HCT116 (cell line): ENCODE results near the gene SORBS1. TPM values are rescaled to one million over a fixed set of nuclear protein-coding genes. Genes with fewer than 3 reads are reported as not detected.

Experiments used
- ATAC-seq: fragments of 200-7000 bp; cut with Tn5 transposase; 2 replicates; pipeline ENCODE4 v1.9.1; 2020; ENCODE audit warnings: mild to moderate bottlenecking, moderate library complexity
- BruUV-seq: library from RNA; stranded (reverse); fragments of 400-500 nt; replicated peaks from 2 replicates; lab custom pipeline; 2021; lab: Mats Ljungman, UMichigan
- CTCF ChIA-PET: fragments of 300-600 bp; sonication (Branson Sonifier 250); formaldehyde crosslinking; loops from one replicate; lab custom pipeline; 2021; ENCODE audit warnings: antibody characterized with exemption; lab: Charles Lee
- POLR2A ChIA-PET: fragments of 300-600, 350-600 bp; sonication (Branson Sonifier 250); formaldehyde crosslinking; loops from one replicate; lab custom pipeline; 2021; ENCODE audit warnings: antibody characterized with exemption; lab: Charles Lee
- RAD21 ChIA-PET, 2 experiments: fragments of 300-600 bp; sonication (Branson Sonifier 250); formaldehyde crosslinking; loops; one replicate each; lab custom pipeline; 2023; ENCODE audit warnings: low total read pairs in 2 of 2; ENCODE audit not compliant: uncharacterized antibody in 2 of 2, unreplicated experiment in 2 of 2, low non-redundant PET in 1 of 2; lab: Charles Lee
- DNase-seq: peaks from one replicate; pipeline ENCODE4 v3.0.0-alpha.2; 2010; ENCODE audit warnings: low read depth, low spot score
- H2AFZ ChIP-seq: fragments of 200-600 bp; shearing (Covaris generic), sonication (generic); 2 replicates; pipeline ENCODE4 v1.6.1; 2017; ENCODE audit warnings: low read depth, mixed run types, mixed read lengths, antibody characterized with exemption, low read length; ENCODE audit not compliant: poor library complexity, severe bottlenecking
- H3K27ac ChIP-seq: 2 replicates; pipeline ENCODE4 v1.5.1; 2012; ENCODE audit warnings: low read depth, low read length
- H3K27me3 ChIP-seq: fragments of 200-600 bp; sonication (generic); 2 replicates; pipeline ENCODE4 v1.6.1; 2016; ENCODE audit warnings: mixed run types, low read length, mixed read lengths; ENCODE audit not compliant: insufficient read depth
- H3K36me3 ChIP-seq, 2 experiments: fragments of 200-500 bp in 1 of 2; fragments of 200-600 bp in 1 of 2; sonication (Bioruptor generic) in 1 of 2; sonication (generic) in 1 of 2; 2 replicates each; pipeline versions ENCODE4 v1.5.1 to v1.6.1; 2014 to 2016; ENCODE audit warnings: low read length in 2 of 2, inconsistent platforms in 1 of 2, mixed read lengths in 1 of 2, mixed run types in 1 of 2; ENCODE audit not compliant: insufficient read depth in 2 of 2, control insufficient read depth in 1 of 2
- H3K4me1 ChIP-seq, 2 experiments: fragments of 200-600 bp in 1 of 2; sonication (generic) in 1 of 2; 2 replicates each; pipeline versions ENCODE4 v1.5.1 to v1.6.1; 2012 to 2017; ENCODE audit warnings: low read length in 2 of 2, inconsistent platforms in 1 of 2, mild to moderate bottlenecking in 1 of 2, mixed read lengths in 1 of 2, mixed run types in 1 of 2, moderate library complexity in 1 of 2; ENCODE audit not compliant: insufficient read depth in 2 of 2, control insufficient read depth in 1 of 2
- H3K4me2 ChIP-seq: fragments of 200-600 bp; sonication (generic); 2 replicates; pipeline ENCODE4 v1.6.1; 2017; ENCODE audit warnings: mixed run types, low read length, mixed read lengths
- H3K4me3 ChIP-seq, 2 experiments: fragments of 200-600 bp in 1 of 2; sonication (generic) in 1 of 2; replicated peaks in 1 of 2; 2 replicates each; pipeline ENCODE4 v1.5.1; 2011 to 2016; ENCODE audit warnings: low read length in 2 of 2, control low read depth in 1 of 2, low read depth in 1 of 2, mild to moderate bottlenecking in 1 of 2, mixed read lengths in 1 of 2, mixed run types in 1 of 2
- H3K79me2 ChIP-seq: fragments of 200-600 bp; sonication (generic); 2 replicates; pipeline ENCODE4 v1.6.1; 2017; ENCODE audit warnings: mild to moderate bottlenecking, mixed run types, low read length, moderate library complexity, mixed read lengths; ENCODE audit not compliant: insufficient read depth
- H3K9ac ChIP-seq: fragments of 200-600 bp; sonication (generic); 2 replicates; pipeline ENCODE4 v1.6.1; 2016; ENCODE audit warnings: low read length, mixed read lengths
- H3K9me2 ChIP-seq: fragments of 200-600 bp; sonication (generic), shearing (Covaris generic); 2 replicates; pipeline ENCODE4 v1.6.1; 2017; ENCODE audit warnings: mixed run types, mild to moderate bottlenecking, moderate library complexity; ENCODE audit not compliant: insufficient read depth
- H3K9me3 ChIP-seq, 2 experiments: fragments of 200-500 bp in 1 of 2; fragments of 200-600 bp in 1 of 2; sonication (Bioruptor generic) in 1 of 2; sonication (generic) in 1 of 2; 2 replicates each; pipeline ENCODE4 v1.6.1; 2014 to 2017; ENCODE audit warnings: low read length in 2 of 2, mixed read lengths in 2 of 2, inconsistent platforms in 1 of 2, low read depth in 1 of 2, mild to moderate bottlenecking in 1 of 2, mixed run types in 1 of 2, moderate library complexity in 1 of 2; ENCODE audit not compliant: control insufficient read depth in 1 of 2, insufficient read depth in 1 of 2
- H4K20me1 ChIP-seq: fragments of 200-600 bp; sonication (generic), shearing (Covaris generic); 2 replicates; pipeline ENCODE4 v1.6.1; 2017; ENCODE audit warnings: mixed run types, mild to moderate bottlenecking, moderate library complexity; ENCODE audit not compliant: insufficient read depth
- EZH2 ChIP-seq: fragments of 200-600 bp; sonication (generic); IDR thresholded peaks from 2 replicates; pipeline ENCODE4 v1.6.1; 2017; ENCODE audit warnings: antibody characterized with exemption, mixed run types
- JUND ChIP-seq: IDR thresholded peaks from 2 replicates; pipeline ENCODE4 v1.6.1; 2012
- POLR2AphosphoS5 ChIP-seq: IDR thresholded peaks from 2 replicates; pipeline ENCODE4 v1.6.1; 2011; ENCODE audit warnings: mild to moderate bottlenecking, low read depth, low read length, moderate library complexity
- RAD21 ChIP-seq: IDR thresholded peaks from 2 replicates; pipeline ENCODE4 v1.6.1; 2012; ENCODE audit warnings: low read depth, mild to moderate bottlenecking
- SIN3A ChIP-seq: IDR thresholded peaks from 2 replicates; pipeline ENCODE4 v1.6.1; 2012; ENCODE audit warnings: low read depth
- TCF7L2 ChIP-seq: IDR thresholded peaks from 2 replicates; pipeline ENCODE4 v1.7.0; 2011; ENCODE audit warnings: borderline replicate concordance, inconsistent platforms; ENCODE audit not compliant: insufficient read depth, insufficient read length; ENCODE audit errors: extremely low read depth
- YY1 ChIP-seq: IDR thresholded peaks from 2 replicates; pipeline ENCODE4 v1.6.1; 2011; ENCODE audit warnings: low read length, low read depth, moderate library complexity, mild to moderate bottlenecking; ENCODE audit not compliant: insufficient replicate concordance; ENCODE audit errors: extremely low read depth
- ZNF274 ChIP-seq: fragments of 200-500 bp; sonication (Bioruptor generic); IDR thresholded peaks from 2 replicates; pipeline ENCODE4 v1.6.1; 2014; ENCODE audit warnings: mild to moderate bottlenecking, low read depth, low read length, inconsistent platforms
- intact Hi-C: fragments of 100-400 bp; cut with micrococcal nuclease; formaldehyde crosslinking; loops from 2 replicates; pipeline ENCODE4 v1.10.0; 2022
- total RNA-seq: library from RNA; stranded (reverse); gene quantifications from one replicate; pipeline ENCODE4 v1.2.1, GENCODE V29; 2021; ENCODE audit not compliant: unreplicated experiment
- TF ChIP-seq, protein P1 (sequence below), 3 experiments: fragments of 200-600 bp in 1 of 3; sonication (generic) in 1 of 3; IDR thresholded peaks in 2 of 3; conservative IDR thresholded peaks in 1 of 3; 2 replicates each; pipeline ENCODE4 v1.5.1; 2012 to 2017; ENCODE audit warnings: low read depth in 2 of 3, low read length in 2 of 3, antibody characterized with exemption in 1 of 3, borderline replicate concordance in 1 of 3, control low read depth in 1 of 3, mild to moderate bottlenecking in 1 of 3, mixed read lengths in 1 of 3, mixed run types in 1 of 3, moderate library complexity in 1 of 3; ENCODE audit not compliant: insufficient read depth in 1 of 3

SORBS1 gene
- total RNA-seq, 1 experiment from 2014 or later, result 3.4 TPM

DNA sequence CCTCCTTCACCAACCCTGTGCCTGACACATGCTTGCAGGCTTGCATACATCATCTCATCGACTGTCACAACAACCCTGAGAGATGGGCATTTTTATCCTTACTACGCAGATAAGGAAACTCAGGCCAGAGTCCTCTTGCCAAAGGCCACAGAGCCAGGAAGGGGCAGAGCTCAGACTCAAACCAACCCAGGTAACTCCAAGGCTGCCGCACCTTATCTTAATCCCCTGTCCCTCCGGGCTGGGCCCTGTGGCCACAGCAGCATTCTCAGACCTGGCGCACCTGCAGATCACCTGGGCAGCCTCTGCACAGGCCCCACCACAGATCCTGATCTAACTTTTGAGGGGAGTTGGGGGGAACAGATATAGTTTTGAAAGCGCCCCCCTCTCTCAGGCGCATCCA is 35.1 kb downstream of the SORBS1 start:
- CTCF ChIA-PET, result no interaction called here
- no peak overlapping the region for H3K9ac ChIP-seq
- H3K4me3 ChIP-seq, result no peak overlapping the region
- no peaks in the 10 kb centered on the region for H3K36me3 ChIP-seq
- ATAC-seq (no peak), DNase-seq (no peak)
- RAD21 ChIA-PET, result no interaction called here
- intact Hi-C loops, result no loop called here
- no peaks in the 10 kb centered on the region for H4K20me1 ChIP-seq
- H2AFZ ChIP-seq, result no peak overlapping the region
- H3K4me2 ChIP-seq, result no peak overlapping the region
- no peak overlapping the region for H3K27ac ChIP-seq
- peaks cover 2 to 15% of the 10 kb centered on the region in 2 experiments for H3K4me1 ChIP-seq
- H3K27me3 ChIP-seq, result no peaks in the 10 kb centered on the region
- POLR2A ChIA-PET, result no interaction called here
- H3K9me2 ChIP-seq, result no peaks in the 10 kb centered on the region
- no TSS peak for BruUV-seq
- TF ChIP-seq TCF7L2 (no peak), ZNF274 (no peak), JUND (no peak), POLR2AphosphoS5 (no peak), EZH2 (no peak), YY1 (no peak), SIN3A (no peak), RAD21 (no peak)
- TF ChIP-seq, protein P1, sequence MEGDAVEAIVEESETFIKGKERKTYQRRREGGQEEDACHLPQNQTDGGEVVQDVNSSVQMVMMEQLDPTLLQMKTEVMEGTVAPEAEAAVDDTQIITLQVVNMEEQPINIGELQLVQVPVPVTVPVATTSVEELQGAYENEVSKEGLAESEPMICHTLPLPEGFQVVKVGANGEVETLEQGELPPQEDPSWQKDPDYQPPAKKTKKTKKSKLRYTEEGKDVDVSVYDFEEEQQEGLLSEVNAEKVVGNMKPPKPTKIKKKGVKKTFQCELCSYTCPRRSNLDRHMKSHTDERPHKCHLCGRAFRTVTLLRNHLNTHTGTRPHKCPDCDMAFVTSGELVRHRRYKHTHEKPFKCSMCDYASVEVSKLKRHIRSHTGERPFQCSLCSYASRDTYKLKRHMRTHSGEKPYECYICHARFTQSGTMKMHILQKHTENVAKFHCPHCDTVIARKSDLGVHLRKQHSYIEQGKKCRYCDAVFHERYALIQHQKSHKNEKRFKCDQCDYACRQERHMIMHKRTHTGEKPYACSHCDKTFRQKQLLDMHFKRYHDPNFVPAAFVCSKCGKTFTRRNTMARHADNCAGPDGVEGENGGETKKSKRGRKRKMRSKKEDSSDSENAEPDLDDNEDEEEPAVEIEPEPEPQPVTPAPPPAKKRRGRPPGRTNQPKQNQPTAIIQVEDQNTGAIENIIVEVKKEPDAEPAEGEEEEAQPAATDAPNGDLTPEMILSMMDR (IDR thresholded peaks at IDR 0.05 in 2 of 3, conservative IDR thresholded peaks at IDR 0.05 in 1 of 3; ENCODE audit: borderline replicate concordance in 1 of 3, insufficient read depth in 1 of 3, low read depth in 2 of 3, low read length in 2 of 3), result no peak
- no peaks in the 10 kb centered on the region for H3K79me2 ChIP-seq
- H3K9me3 ChIP-seq, result no peaks in the 10 kb centered on the region
